Neural crest cell (in vitro differentiated cells): ENCODE data around the gene MARCHF4. TPM values are rescaled to one million over a fixed set of nuclear protein-coding genes. Genes with fewer than 3 reads are reported as not detected.

ENCODE experiments used
- DNase-seq: peaks from one replicate; pipeline ENCODE4 v3.0.0; 2021; ENCODE audit warnings: low read depth, mixed read lengths, low spot score
- H3K27ac Mint-ChIP-seq: one replicate; pipeline ENCODE4 v1.8.0; 2021; ENCODE audit warnings: mild to moderate bottlenecking, mixed read lengths; ENCODE audit not compliant: unreplicated experiment
- H3K27me3 Mint-ChIP-seq: 2 replicates; pipeline ENCODE4 v1.8.0; 2021; ENCODE audit warnings: low read depth, mild to moderate bottlenecking, mixed read lengths
- H3K36me3 Mint-ChIP-seq: 2 replicates; pipeline ENCODE4 v1.8.0; 2021; ENCODE audit warnings: low read depth, mild to moderate bottlenecking, mixed read lengths
- H3K4me1 Mint-ChIP-seq: 2 replicates; pipeline ENCODE4 v1.8.0; 2021; ENCODE audit warnings: mixed read lengths
- H3K4me3 Mint-ChIP-seq: one replicate; pipeline ENCODE4 v1.8.0; 2021; ENCODE audit warnings: mild to moderate bottlenecking, mixed read lengths
- H3K9me3 Mint-ChIP-seq: 2 replicates; pipeline ENCODE4 v1.8.0; 2021; ENCODE audit warnings: mixed read lengths
- CTCF ChIP-seq: fragments of 200-600 bp; sonication (generic); conservative IDR thresholded peaks from 2 replicates; pipeline ENCODE4 v1.5.0; 2021; ENCODE audit warnings: antibody characterized with exemption, mild to moderate bottlenecking
- total RNA-seq: library from RNA; stranded (reverse); gene quantifications from 2 replicates; pipeline ENCODE4 v1.2.1, GENCODE V29; 2021

MARCHF4 gene
- total RNA-seq, 1 donor from 2014 or later: 0.86 TPM

- Mint-ChIP-seq H3K27me3 (peaks cover 80% of the 10 kb centered on the region), H3K4me3 (no peak overlapping the region), H3K27ac (no peak overlapping the region), H3K9me3 (no peaks in the 10 kb centered on the region), H3K36me3 (no peaks in the 10 kb centered on the region), H3K4me1 (peaks cover 12% of the 10 kb centered on the region)
- TF ChIP-seq CTCF: no peak
- no peak for DNase-seq
These were observed 3.0 kb upstream of the MARCHF4 start for GRCh38 chr2:216375286-216375685.

GRCh38 chr2:216373896-216374295 lies 1.6 kb upstream of the MARCHF4 start:
- no peak overlapping the region for H3K4me3 Mint-ChIP-seq
- H3K9me3 Mint-ChIP-seq: no peaks in the 10 kb centered on the region
- H3K27me3 Mint-ChIP-seq: peaks cover 86% of the 10 kb centered on the region
- no peaks in the 10 kb centered on the region for H3K36me3 Mint-ChIP-seq
- H3K4me1 Mint-ChIP-seq: peaks cover 12% of the 10 kb centered on the region
- no peak overlapping the region for H3K27ac Mint-ChIP-seq
- no peak for DNase-seq
- TF ChIP-seq CTCF: no peak

- H3K27ac Mint-ChIP-seq: no peak overlapping the region
- H3K27me3 Mint-ChIP-seq: peaks cover 87% of the 10 kb centered on the region
- no peak for DNase-seq
- no peaks in the 10 kb centered on the region for H3K9me3 Mint-ChIP-seq
- peaks cover 12% of the 10 kb centered on the region for H3K4me1 Mint-ChIP-seq
- no peaks in the 10 kb centered on the region for H3K36me3 Mint-ChIP-seq
- H3K4me3 Mint-ChIP-seq: no peak overlapping the region
- TF ChIP-seq CTCF: no peak
These were observed 543 bp upstream of the MARCHF4 start for GRCh38 chr2:216372761-216373291.

- H3K27ac Mint-ChIP-seq: no peak overlapping the region
- peaks cover 91% of the 10 kb centered on the region for H3K27me3 Mint-ChIP-seq
- H3K9me3 Mint-ChIP-seq: no peaks in the 10 kb centered on the region
- peaks cover 12% of the 10 kb centered on the region for H3K4me1 Mint-ChIP-seq
- no peaks in the 10 kb centered on the region for H3K36me3 Mint-ChIP-seq
- no peak for TF ChIP-seq CTCF
- peak overlapping the region; percentile 59 for H3K4me3 Mint-ChIP-seq
- peak; percentile 12 for DNase-seq
These were observed 1.1 kb downstream of the MARCHF4 start for GRCh38 chr2:216370961-216371712.

GRCh38 chr2:216369821-216370220 lies 2.5 kb downstream of the MARCHF4 start:
- no peaks in the 10 kb centered on the region for H3K36me3 Mint-ChIP-seq
- H3K4me3 Mint-ChIP-seq: no peak overlapping the region
- H3K27ac Mint-ChIP-seq: no peak overlapping the region
- TF ChIP-seq CTCF: no peak
- H3K27me3 Mint-ChIP-seq: peaks cover 92% of the 10 kb centered on the region
- no peak for DNase-seq
- peaks cover 12% of the 10 kb centered on the region for H3K4me1 Mint-ChIP-seq
- no peaks in the 10 kb centered on the region for H3K9me3 Mint-ChIP-seq
